GM12873 (cell line): ENCODE measurements around the gene TMCO4.

Experiments
- TF ChIP-seq, protein P1 (sequence below): IDR thresholded peaks from 2 replicates; pipeline ENCODE4 v1.5.1; 2012; ENCODE audit warnings: low read depth, mild to moderate bottlenecking, moderate library complexity, low read length, control low read depth; ENCODE audit not compliant: insufficient read depth; ENCODE audit errors: missing control alignments

Gene TMCO4

DNA sequence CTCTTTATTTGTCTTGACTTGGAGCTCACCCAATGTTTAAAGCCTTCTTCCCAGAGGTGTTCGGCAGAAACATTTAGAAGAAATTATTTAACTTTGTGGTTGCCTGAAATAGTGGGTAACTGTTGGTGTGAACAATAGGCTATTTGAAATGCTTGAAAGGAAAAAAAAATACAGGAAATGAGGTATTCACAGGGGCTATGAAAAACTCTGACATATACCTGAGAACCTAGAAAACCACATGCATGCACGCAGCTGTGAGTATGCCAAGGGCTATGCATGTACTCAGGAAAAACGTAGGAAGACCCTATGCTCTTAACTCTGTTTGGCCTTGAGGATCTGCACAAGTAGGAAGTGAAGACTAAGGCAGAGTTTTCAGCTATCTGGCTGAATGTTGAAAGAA lies 31.7 kb upstream of the TMCO4 start:
- TF ChIP-seq, protein P1, sequence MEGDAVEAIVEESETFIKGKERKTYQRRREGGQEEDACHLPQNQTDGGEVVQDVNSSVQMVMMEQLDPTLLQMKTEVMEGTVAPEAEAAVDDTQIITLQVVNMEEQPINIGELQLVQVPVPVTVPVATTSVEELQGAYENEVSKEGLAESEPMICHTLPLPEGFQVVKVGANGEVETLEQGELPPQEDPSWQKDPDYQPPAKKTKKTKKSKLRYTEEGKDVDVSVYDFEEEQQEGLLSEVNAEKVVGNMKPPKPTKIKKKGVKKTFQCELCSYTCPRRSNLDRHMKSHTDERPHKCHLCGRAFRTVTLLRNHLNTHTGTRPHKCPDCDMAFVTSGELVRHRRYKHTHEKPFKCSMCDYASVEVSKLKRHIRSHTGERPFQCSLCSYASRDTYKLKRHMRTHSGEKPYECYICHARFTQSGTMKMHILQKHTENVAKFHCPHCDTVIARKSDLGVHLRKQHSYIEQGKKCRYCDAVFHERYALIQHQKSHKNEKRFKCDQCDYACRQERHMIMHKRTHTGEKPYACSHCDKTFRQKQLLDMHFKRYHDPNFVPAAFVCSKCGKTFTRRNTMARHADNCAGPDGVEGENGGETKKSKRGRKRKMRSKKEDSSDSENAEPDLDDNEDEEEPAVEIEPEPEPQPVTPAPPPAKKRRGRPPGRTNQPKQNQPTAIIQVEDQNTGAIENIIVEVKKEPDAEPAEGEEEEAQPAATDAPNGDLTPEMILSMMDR, result no peak

DNA sequence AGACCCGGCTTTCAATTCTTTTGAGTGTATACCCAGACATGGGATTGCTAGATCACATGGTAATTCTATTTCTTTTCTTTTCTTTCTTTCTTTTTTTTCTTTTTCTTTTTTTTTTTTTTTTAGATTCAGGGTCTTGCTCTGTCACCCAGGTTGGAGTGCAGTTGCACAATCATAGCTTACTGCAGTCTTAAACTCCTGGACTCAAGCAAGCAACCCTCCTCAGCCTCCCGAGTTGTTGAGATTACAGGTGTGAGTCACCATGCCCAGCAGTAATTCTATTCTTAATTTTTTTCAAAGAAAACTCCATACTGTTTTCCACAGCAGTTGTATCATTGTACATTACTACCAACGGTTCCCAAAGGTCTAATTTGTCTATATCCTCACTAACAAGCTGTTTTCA lies 28.8 kb upstream of the TMCO4 start:
- TF ChIP-seq, protein P1, result no peak

DNA sequence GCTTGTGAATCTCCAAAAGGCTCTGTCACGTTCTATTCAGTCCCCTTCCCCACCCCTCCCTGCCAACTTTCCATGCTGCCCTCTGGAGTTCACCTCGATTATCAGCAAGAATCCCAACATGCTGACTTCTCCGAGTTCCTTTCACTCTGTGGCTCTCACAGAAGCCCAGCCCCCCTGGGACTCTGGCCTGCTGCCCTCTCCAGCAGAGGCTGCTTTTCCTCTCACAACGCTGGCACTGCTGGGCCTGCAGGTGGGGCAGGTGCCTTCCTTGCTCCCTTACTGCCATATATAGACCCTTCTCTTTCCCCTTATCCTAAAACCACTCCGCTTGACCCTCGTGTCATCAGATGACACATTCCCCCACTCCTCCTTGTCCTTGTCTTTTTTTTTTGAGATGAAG lies 25.6 kb upstream of the TMCO4 start:
- TF ChIP-seq, protein P1, result no peak

DNA sequence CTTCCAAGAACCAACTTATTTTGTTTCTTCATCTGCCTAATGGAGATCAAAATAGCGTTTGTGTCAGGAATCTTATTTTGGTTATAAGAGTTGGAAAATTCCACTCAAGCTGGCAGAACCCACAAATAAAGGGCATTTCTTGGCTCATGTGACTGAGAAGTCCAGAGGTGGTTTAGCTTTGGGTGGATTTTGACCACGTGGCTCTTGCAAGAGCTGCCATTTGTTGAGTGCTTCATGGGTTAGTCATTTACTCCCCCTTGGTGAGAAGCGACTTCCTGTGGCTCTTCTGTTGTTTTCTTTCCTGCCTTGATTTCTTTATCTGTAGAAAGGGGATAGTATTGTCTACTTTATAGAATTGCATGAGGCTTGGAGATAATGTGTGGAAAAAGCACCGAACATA lies 24.8 kb upstream of the TMCO4 start:
- TF ChIP-seq, protein P1, result no peak

DNA sequence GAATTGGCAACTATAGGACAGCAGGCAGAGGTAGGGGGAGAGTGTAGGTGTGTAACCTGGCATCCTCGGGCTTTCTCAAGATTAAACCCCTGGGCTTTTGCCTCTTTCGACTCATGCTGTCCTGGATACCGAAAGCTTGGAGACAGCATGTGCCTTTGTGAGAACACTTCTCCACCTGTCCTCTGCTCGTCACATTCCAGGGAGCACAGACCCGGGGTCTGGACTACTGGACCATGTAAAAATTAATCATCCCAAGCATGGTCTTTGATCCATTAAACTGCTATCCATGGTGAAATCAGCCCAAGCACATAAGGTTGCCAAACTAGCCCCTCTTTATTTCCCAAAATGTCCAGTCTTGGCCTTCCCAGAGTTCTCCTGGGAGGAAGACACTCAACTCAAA lies 24.3 kb upstream of the TMCO4 start:
- TF ChIP-seq, protein P1, result no peak

DNA sequence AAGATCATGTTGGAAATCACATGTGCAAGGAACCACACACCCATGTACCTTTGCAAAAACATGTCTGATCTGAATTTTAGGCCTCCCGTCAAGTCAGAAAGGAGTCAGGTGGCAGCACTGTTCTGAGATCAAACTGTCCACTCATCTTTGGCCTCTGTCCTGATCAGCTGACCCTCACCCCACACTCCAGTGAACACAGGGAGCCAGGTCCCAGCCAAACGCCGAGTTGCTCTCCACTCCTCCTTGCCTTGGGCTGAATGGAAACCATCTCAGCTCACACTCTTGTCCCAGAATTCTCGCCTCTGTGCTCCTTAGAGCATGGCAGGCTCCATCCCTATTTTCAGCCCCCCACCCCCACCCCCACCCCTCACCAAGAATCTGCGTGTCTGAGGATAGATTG lies 20.0 kb upstream of the TMCO4 start:
- TF ChIP-seq, protein P1, result no peak

DNA sequence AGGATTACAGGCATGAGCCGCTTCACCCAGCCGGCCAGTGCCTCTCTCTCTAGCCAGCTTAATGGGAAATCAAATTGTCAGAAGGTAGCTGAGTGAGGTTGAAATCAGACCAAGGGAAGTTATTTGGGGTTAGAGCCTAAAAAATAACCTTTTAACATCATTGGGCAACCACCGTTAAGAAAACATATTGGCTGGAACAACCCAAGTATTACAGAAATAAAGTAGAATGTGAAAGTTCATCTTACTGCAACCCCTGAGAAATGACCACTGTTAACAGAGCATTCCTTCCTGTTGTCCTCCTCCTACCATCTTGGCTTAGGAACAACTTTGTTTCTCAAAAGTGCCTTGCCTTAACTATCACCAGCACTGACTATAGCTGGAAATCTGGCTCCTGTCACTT lies 18.6 kb upstream of the TMCO4 start:
- TF ChIP-seq, protein P1, result no peak

DNA sequence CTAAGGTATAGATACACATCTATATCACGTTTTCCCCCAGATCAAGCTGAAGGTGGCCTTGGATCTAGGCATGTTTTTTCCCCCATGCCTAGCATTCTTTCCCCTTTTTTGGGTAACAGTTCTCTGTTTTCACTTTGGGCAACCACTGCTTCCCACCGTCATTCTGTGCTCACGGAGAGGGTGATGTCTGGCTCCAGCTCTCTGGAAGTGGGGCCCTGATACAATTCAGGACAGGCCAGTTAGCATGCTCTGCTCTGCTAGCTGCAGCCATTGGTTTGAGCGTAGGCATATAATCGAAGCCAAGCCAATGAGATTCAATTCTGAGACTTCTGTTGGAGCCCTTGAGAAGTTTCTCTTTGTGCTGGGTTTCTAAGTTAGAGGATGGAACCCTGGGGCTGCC lies 17.4 kb upstream of the TMCO4 start:
- TF ChIP-seq, protein P1, result no peak
